PC-9 (cell line): ENCODE results near the gene MAP3K8.

ENCODE experiments used
- CTCF ChIP-seq: fragments of 200-600 bp; sonication (generic); conservative IDR thresholded peaks from 2 replicates; pipeline ENCODE4 v1.6.1; 2017; ENCODE audit warnings: mixed run types, antibody characterized with exemption, mild to moderate bottlenecking, moderate library complexity
- EZH2 ChIP-seq: fragments of 200-600 bp; sonication (generic); IDR thresholded peaks from 2 replicates; pipeline ENCODE4 v1.8.0; 2017; ENCODE audit warnings: antibody characterized with exemption, low read depth

DNA sequence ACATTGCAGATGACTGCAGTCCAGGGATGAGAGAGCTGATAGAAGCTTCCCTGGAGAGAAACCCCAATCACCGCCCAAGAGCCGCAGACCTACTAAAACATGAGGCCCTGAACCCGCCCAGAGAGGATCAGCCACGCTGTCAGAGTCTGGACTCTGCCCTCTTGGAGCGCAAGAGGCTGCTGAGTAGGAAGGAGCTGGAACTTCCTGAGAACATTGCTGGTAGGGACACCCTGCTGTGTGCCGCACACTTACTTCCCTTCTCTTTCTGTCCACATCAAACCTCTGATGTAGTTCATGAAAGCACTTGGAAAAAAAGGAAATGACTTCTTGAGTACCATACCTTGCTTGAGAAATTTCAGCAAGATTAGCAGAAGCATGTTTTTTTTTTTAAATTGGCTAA, 25.3 kb downstream of the MAP3K8 start:
- TF ChIP-seq CTCF (no peak), EZH2 (no peak)
